Measurements from ENCODE around the gene FNDC1. TPM values are rescaled to one million over a fixed set of nuclear protein-coding genes. Genes with fewer than 3 reads are reported as not detected.

The FNDC1 gene
- total and polyA plus RNA-seq, 10 of the 15 experiments (the other 5 are each of a cell fraction or from before 2014, with no cell fraction given), result not detected

DNA sequence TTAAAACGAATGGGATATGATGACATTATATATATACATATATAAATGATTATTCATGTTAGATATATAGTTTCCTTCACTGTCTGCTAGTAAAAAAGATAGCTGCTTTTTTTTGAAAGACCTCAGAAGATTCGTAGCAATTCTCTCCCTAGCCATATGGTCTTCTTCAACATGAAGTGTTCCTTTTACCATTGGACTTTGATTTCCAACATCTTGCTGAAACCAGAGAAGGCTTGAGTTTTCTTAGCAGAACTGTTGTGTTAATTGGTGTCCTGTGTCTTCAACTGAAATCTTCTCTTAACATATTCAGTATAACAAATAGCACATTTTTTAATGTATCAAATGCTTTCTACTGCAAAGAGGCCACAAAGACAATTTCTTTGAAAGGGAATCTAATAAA, 55.3 kb downstream of the FNDC1 start:
- WGBS (ENCODE audit: insufficient coverage, insufficient replicate concordance, low lambda C conversion rate, missing lambda C conversion rate), result 2% methylated on average over 2 of the region's 2 CpGs
- TF ChIP-seq STAT3 (IDR thresholded peaks at IDR 0.05; ENCODE audit: low read depth, low read length) (no peak), RFX5 (IDR thresholded peaks at IDR 0.05; ENCODE audit: low read depth, low read length) (no peak), SREBF1 (IDR thresholded peaks at IDR 0.05; ENCODE audit: low read length) (no peak), CHD4 (IDR thresholded peaks at IDR 0.05) (no peak), STAT1 (conservative IDR thresholded peaks at IDR 0.05) (no peak), FOS (IDR thresholded peaks at IDR 0.05; ENCODE audit: borderline replicate concordance, extremely low read depth, insufficient read length) (no peak), NR2C2 (IDR thresholded peaks at IDR 0.05; ENCODE audit: borderline replicate concordance, control insufficient read depth, insufficient read length, low read depth) (no peak), SMARCA5 (IDR thresholded peaks at IDR 0.05) (no peak), SMAD5 (IDR thresholded peaks at IDR 0.05; ENCODE audit: low read depth) (no peak), ZNF384 (IDR thresholded peaks at IDR 0.05; ENCODE audit: borderline replicate concordance, low read depth, low read length) (no peak), MEF2A (IDR thresholded peaks at IDR 0.05; ENCODE audit: insufficient read depth, low read depth, low read length) (no peak)
- TF ChIP-seq, protein P1, sequence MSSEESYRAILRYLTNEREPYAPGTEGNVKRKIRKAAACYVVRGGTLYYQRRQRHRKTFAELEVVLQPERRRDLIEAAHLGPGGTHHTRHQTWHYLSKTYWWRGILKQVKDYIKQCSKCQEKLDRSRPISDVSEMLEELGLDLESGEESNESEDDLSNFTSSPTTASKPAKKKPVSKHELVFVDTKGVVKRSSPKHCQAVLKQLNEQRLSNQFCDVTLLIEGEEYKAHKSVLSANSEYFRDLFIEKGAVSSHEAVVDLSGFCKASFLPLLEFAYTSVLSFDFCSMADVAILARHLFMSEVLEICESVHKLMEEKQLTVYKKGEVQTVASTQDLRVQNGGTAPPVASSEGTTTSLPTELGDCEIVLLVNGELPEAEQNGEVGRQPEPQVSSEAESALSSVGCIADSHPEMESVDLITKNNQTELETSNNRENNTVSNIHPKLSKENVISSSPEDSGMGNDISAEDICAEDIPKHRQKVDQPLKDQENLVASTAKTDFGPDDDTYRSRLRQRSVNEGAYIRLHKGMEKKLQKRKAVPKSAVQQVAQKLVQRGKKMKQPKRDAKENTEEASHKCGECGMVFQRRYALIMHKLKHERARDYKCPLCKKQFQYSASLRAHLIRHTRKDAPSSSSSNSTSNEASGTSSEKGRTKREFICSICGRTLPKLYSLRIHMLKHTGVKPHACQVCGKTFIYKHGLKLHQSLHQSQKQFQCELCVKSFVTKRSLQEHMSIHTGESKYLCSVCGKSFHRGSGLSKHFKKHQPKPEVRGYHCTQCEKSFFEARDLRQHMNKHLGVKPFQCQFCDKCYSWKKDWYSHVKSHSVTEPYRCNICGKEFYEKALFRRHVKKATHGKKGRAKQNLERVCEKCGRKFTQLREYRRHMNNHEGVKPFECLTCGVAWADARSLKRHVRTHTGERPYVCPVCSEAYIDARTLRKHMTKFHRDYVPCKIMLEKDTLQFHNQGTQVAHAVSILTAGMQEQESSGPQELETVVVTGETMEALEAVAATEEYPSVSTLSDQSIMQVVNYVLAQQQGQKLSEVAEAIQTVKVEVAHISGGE (CRISPR knock-in tag; IDR thresholded peaks at IDR 0.05), result no peak
- TF ChIP-seq, protein P2, sequence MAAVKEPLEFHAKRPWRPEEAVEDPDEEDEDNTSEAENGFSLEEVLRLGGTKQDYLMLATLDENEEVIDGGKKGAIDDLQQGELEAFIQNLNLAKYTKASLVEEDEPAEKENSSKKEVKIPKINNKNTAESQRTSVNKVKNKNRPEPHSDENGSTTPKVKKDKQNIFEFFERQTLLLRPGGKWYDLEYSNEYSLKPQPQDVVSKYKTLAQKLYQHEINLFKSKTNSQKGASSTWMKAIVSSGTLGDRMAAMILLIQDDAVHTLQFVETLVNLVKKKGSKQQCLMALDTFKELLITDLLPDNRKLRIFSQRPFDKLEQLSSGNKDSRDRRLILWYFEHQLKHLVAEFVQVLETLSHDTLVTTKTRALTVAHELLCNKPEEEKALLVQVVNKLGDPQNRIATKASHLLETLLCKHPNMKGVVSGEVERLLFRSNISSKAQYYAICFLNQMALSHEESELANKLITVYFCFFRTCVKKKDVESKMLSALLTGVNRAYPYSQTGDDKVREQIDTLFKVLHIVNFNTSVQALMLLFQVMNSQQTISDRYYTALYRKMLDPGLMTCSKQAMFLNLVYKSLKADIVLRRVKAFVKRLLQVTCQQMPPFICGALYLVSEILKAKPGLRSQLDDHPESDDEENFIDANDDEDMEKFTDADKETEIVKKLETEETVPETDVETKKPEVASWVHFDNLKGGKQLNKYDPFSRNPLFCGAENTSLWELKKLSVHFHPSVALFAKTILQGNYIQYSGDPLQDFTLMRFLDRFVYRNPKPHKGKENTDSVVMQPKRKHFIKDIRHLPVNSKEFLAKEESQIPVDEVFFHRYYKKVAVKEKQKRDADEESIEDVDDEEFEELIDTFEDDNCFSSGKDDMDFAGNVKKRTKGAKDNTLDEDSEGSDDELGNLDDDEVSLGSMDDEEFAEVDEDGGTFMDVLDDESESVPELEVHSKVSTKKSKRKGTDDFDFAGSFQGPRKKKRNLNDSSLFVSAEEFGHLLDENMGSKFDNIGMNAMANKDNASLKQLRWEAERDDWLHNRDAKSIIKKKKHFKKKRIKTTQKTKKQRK (IDR thresholded peaks at IDR 0.05; ENCODE audit: low read depth, low read length), result no peak
- TF ChIP-seq, protein P3, sequence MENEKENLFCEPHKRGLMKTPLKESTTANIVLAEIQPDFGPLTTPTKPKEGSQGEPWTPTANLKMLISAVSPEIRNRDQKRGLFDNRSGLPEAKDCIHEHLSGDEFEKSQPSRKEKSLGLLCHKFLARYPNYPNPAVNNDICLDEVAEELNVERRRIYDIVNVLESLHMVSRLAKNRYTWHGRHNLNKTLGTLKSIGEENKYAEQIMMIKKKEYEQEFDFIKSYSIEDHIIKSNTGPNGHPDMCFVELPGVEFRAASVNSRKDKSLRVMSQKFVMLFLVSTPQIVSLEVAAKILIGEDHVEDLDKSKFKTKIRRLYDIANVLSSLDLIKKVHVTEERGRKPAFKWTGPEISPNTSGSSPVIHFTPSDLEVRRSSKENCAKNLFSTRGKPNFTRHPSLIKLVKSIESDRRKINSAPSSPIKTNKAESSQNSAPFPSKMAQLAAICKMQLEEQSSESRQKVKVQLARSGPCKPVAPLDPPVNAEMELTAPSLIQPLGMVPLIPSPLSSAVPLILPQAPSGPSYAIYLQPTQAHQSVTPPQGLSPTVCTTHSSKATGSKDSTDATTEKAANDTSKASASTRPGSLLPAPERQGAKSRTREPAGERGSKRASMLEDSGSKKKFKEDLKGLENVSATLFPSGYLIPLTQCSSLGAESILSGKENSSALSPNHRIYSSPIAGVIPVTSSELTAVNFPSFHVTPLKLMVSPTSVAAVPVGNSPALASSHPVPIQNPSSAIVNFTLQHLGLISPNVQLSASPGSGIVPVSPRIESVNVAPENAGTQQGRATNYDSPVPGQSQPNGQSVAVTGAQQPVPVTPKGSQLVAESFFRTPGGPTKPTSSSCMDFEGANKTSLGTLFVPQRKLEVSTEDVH (IDR thresholded peaks at IDR 0.05; ENCODE audit: low read depth, partially characterized antibody), result no peak
- TF ChIP-seq, protein P4, sequence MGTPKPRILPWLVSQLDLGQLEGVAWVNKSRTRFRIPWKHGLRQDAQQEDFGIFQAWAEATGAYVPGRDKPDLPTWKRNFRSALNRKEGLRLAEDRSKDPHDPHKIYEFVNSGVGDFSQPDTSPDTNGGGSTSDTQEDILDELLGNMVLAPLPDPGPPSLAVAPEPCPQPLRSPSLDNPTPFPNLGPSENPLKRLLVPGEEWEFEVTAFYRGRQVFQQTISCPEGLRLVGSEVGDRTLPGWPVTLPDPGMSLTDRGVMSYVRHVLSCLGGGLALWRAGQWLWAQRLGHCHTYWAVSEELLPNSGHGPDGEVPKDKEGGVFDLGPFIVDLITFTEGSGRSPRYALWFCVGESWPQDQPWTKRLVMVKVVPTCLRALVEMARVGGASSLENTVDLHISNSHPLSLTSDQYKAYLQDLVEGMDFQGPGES (IDR thresholded peaks at IDR 0.05), result no peak

More for the DNA sequence above, 55.3 kb downstream of the FNDC1 start:
- ChIA-PET RAD21 (ENCODE audit: unreplicated experiment) (no interaction called here), SMC1A (ENCODE audit: uncharacterized antibody, unreplicated experiment) (no interaction called here), CTCF (interaction anchor here (1.6 kb wide), 1 partner anchor 28 kb away, joined by 5 read pairs; no protein-coding TSS in a partner anchor), POLR2A (no interaction called here)
- Histone ChIP-seq H3K79me2 (ENCODE audit: control insufficient read depth, insufficient read depth, low read length) (no peaks in the 10 kb centered on the region), H3K9ac (ENCODE audit: control insufficient read depth, insufficient read depth, low read length) (no peak overlapping the region), H3K27me3 (replicated peaks in 1 of 2; ENCODE audit: control insufficient read depth in 2 of 2, insufficient read depth in 2 of 2, low read length in 1 of 2) (peaks cover 1 to 5% of the 10 kb centered on the region in 2 experiments; a peak in 3 of 4 replicates), H3K4me1 (ENCODE audit: control insufficient read depth, insufficient read depth, low read length) (no peaks in the 10 kb centered on the region), H3K4me2 (ENCODE audit: control insufficient read depth, insufficient read depth) (no peak overlapping the region), H3K4me3 (no peak overlapping the region), H3K27ac (ENCODE audit: control insufficient read depth, insufficient read depth) (no peak overlapping the region), H4K20me1 (ENCODE audit: control insufficient read depth, insufficient read depth) (no peaks in the 10 kb centered on the region), H3K9me3 (replicated peaks; ENCODE audit: control insufficient read depth, insufficient read depth, low read length) (no peaks in the 10 kb centered on the region), H2AFZ (ENCODE audit: control insufficient read depth, low read depth, low read length) (no peak overlapping the region), H3K36me3 (ENCODE audit: control insufficient read depth in 2 of 2, insufficient read depth in 2 of 2, low read length in 1 of 2) (no peaks in the 10 kb centered on the region)
- no peak for DNase-seq (ENCODE audit: low read depth, low spot score)
- no peak for ATAC-seq
- in situ Hi-C loops (cut with MboI) (no loop called here), intact Hi-C loops (cut with micrococcal nuclease; ENCODE audit: unreplicated experiment) (no loop called here)
- FAIRE-seq, result no peak
- BruUV-seq (replicated peaks), result no TSS peak
